Measurements from ENCODE around the gene CADM2. TPM values are rescaled to one million over a fixed set of nuclear protein-coding genes. Genes with fewer than 3 reads are reported as not detected.

Gene CADM2
- total RNA-seq, 1 donor = not detected

- H3K4me1 ChIP-seq (ENCODE audit: insufficient read depth, low read length) = no peaks in the 10 kb centered on the region
- H2AFZ ChIP-seq (ENCODE audit: low read length) = no peak overlapping the region
- no peak for TF ChIP-seq CTCF (IDR thresholded peaks at IDR 0.05; ENCODE audit: extremely low read depth, low read depth, low read length)
- no peak overlapping the region for H3K4me2 ChIP-seq (ENCODE audit: insufficient read depth, low read length)
- H3K27ac ChIP-seq (ENCODE audit: low read depth, low read length) = no peak overlapping the region
- no peak for DNase-seq (ENCODE audit: insufficient read length, low spot score, missing footprints)
- no peaks in the 10 kb centered on the region for H4K20me1 ChIP-seq (ENCODE audit: insufficient read depth, low read length)
- H3K9me3 ChIP-seq (ENCODE audit: low read depth, low read length) = no peaks in the 10 kb centered on the region
- no peak overlapping the region for H3K4me3 ChIP-seq (ENCODE audit: insufficient read depth, low read length)
- no peaks in the 10 kb centered on the region for H3K79me2 ChIP-seq (ENCODE audit: insufficient read depth, low read length)
- no peaks in the 10 kb centered on the region for H3K36me3 ChIP-seq (ENCODE audit: insufficient read depth, low read length)
- H3K27me3 ChIP-seq (ENCODE audit: insufficient read depth, low read length) = no peaks in the 10 kb centered on the region
Measured at GRCh38 chr3:85867072-85867471, 908.3 kb downstream of the CADM2 start.

- Histone ChIP-seq H3K27ac (ENCODE audit: low read depth, low read length) (no peak overlapping the region), H3K27me3 (ENCODE audit: insufficient read depth, low read length) (no peaks in the 10 kb centered on the region), H3K4me2 (ENCODE audit: insufficient read depth, low read length) (no peak overlapping the region), H3K36me3 (ENCODE audit: insufficient read depth, low read length) (no peaks in the 10 kb centered on the region), H4K20me1 (ENCODE audit: insufficient read depth, low read length) (no peaks in the 10 kb centered on the region), H3K9me3 (ENCODE audit: low read depth, low read length) (no peaks in the 10 kb centered on the region), H3K4me1 (ENCODE audit: insufficient read depth, low read length) (no peaks in the 10 kb centered on the region), H3K4me3 (ENCODE audit: insufficient read depth, low read length) (no peak overlapping the region), H3K79me2 (ENCODE audit: insufficient read depth, low read length) (no peaks in the 10 kb centered on the region), H2AFZ (ENCODE audit: low read length) (no peak overlapping the region)
- no peak for DNase-seq (ENCODE audit: insufficient read length, low spot score, missing footprints)
- TF ChIP-seq CTCF (IDR thresholded peaks at IDR 0.05; ENCODE audit: extremely low read depth, low read depth, low read length) = no peak
Measured at GRCh38 chr3:85875589-85875988, 916.8 kb downstream of the CADM2 start.

DNA sequence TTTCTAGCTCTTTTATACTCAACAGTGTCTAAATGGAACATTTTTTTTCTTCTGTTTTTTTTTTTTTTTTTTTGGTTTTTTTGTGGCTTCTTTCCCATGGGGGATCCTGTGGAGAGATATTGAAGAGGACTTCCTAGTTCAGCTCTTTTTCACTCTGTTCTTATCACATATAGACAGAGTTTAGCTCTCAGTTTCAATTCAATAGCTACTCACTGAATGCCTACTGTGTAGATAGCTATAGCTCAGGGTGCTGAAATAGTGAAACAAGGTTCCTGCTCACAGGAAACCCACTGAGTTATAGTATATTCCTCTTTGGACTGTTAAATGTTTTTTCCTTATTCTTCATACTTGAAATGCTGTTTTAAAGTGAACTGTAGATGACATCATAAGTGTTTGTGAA, 918.8 kb downstream of the CADM2 start:
- H3K4me1 ChIP-seq (ENCODE audit: insufficient read depth, low read length) = no peaks in the 10 kb centered on the region
- no peaks in the 10 kb centered on the region for H3K36me3 ChIP-seq (ENCODE audit: insufficient read depth, low read length)
- H3K27me3 ChIP-seq (ENCODE audit: insufficient read depth, low read length) = no peaks in the 10 kb centered on the region
- H2AFZ ChIP-seq (ENCODE audit: low read length) = no peak overlapping the region
- H3K9me3 ChIP-seq (ENCODE audit: low read depth, low read length) = no peaks in the 10 kb centered on the region
- no peak overlapping the region for H3K4me3 ChIP-seq (ENCODE audit: insufficient read depth, low read length)
- no peak overlapping the region for H3K4me2 ChIP-seq (ENCODE audit: insufficient read depth, low read length)
- TF ChIP-seq CTCF (IDR thresholded peaks at IDR 0.05; ENCODE audit: extremely low read depth, low read depth, low read length) = no peak
- H3K27ac ChIP-seq (ENCODE audit: low read depth, low read length) = no peak overlapping the region
- no peak for DNase-seq (ENCODE audit: insufficient read length, low spot score, missing footprints)
- H4K20me1 ChIP-seq (ENCODE audit: insufficient read depth, low read length) = no peaks in the 10 kb centered on the region
- no peaks in the 10 kb centered on the region for H3K79me2 ChIP-seq (ENCODE audit: insufficient read depth, low read length)

GRCh38 chr3:85881833-85882393, 923.1 kb downstream of the CADM2 start:
- Histone ChIP-seq H2AFZ (ENCODE audit: low read length) (no peak overlapping the region), H3K4me3 (ENCODE audit: insufficient read depth, low read length) (no peak overlapping the region), H3K27ac (ENCODE audit: low read depth, low read length) (no peak overlapping the region), H4K20me1 (ENCODE audit: insufficient read depth, low read length) (no peaks in the 10 kb centered on the region), H3K4me2 (ENCODE audit: insufficient read depth, low read length) (no peak overlapping the region), H3K9me3 (ENCODE audit: low read depth, low read length) (no peaks in the 10 kb centered on the region), H3K27me3 (ENCODE audit: insufficient read depth, low read length) (no peaks in the 10 kb centered on the region), H3K4me1 (ENCODE audit: insufficient read depth, low read length) (no peaks in the 10 kb centered on the region), H3K36me3 (ENCODE audit: insufficient read depth, low read length) (no peaks in the 10 kb centered on the region), H3K79me2 (ENCODE audit: insufficient read depth, low read length) (no peaks in the 10 kb centered on the region)
- TF ChIP-seq CTCF (IDR thresholded peaks at IDR 0.05; ENCODE audit: extremely low read depth, low read depth, low read length) = no peak
- no peak for DNase-seq (ENCODE audit: insufficient read length, low spot score, missing footprints)

All from osteoblast (primary cell).